ENCODE measurements around the gene CALCOCO1.

CALCOCO1 gene

GRCh38 chr12:53659571-53659981 is 67.7 kb downstream of the CALCOCO1 start:
- no peak for FAIRE-seq

GRCh38 chr12:53659011-53659551 is 68.2 kb downstream of the CALCOCO1 start:
- no peak for FAIRE-seq

Measured in colon (tissue), 2 donors.